GM13976 (cell line): ENCODE measurements around the gene ACTMAP.

ENCODE experiments used
- DNase-seq: peaks from one replicate; pipeline ENCODE4 v3.0.0; 2012; ENCODE audit warnings: low spot score
- in situ Hi-C: fragments of 300-500 bp; cut with MboI; formaldehyde crosslinking; loops from one replicate; pipeline ENCODE4 v1.12.0; 2022; ENCODE audit warnings: low sequenced_read_pairs, mixed read lengths, inconsistent platforms; ENCODE audit not compliant: unreplicated experiment
- TF ChIP-seq, protein P1 (sequence below): IDR thresholded peaks from 2 replicates; pipeline ENCODE4 v1.5.1; 2012; ENCODE audit warnings: borderline replicate concordance, mild to moderate bottlenecking; ENCODE audit not compliant: insufficient read depth; ENCODE audit errors: extremely low read depth, missing control alignments, control extremely low read depth

ACTMAP gene

DNA sequence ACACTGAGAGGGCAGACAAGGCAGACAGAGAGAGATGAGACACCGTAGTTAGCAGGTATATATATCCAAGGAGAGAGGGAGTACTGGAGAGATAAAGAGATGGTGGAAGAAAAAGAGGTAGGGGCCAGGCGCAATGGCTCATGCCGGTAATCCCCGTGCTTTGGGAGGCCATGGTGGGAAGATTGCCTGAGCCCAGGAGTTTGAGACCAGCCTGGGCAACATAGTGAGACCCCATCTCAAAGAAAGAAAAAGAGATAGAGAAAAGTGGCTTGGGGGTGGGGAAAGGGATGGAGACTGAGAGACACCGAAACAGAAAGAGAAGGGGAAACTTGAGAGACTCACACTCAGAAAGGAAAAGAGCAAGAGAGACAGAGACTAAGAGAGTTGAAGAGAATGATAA is 30.3 kb upstream of the ACTMAP start:
- in situ Hi-C loops = no loop called here
- TF ChIP-seq, protein P1, sequence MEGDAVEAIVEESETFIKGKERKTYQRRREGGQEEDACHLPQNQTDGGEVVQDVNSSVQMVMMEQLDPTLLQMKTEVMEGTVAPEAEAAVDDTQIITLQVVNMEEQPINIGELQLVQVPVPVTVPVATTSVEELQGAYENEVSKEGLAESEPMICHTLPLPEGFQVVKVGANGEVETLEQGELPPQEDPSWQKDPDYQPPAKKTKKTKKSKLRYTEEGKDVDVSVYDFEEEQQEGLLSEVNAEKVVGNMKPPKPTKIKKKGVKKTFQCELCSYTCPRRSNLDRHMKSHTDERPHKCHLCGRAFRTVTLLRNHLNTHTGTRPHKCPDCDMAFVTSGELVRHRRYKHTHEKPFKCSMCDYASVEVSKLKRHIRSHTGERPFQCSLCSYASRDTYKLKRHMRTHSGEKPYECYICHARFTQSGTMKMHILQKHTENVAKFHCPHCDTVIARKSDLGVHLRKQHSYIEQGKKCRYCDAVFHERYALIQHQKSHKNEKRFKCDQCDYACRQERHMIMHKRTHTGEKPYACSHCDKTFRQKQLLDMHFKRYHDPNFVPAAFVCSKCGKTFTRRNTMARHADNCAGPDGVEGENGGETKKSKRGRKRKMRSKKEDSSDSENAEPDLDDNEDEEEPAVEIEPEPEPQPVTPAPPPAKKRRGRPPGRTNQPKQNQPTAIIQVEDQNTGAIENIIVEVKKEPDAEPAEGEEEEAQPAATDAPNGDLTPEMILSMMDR = no peak

DNA sequence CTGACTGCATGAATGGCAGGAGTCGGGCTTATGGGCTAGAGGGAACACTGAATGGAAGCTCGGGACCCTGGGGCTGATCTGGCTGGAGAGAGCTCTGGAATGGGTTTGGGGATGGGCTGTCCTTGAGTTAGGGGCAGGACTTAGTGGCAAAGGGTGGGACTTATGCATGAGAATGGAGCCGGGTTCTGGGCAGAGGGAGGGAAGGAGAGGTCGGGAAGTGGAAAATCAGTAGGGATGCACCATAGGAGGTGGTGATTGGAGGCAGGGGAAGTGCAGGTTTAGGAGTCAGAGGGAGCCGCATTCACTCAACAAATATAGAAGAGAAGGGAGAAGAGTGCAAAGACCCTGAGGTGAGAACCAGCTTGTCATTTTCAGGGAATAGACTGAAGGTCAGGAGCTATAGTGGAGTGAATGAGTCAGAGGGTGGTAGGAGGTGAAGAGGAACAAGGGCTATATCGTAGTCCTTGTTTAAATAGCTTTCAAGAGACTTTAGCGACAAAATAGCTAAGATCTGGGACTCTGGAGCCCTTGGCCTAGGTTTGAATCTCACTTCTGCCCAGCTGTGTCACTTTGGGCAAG is 28.5 kb upstream of the ACTMAP start:
- DNase-seq = no peak

More for the DNA sequence above, 30.3 kb upstream of the ACTMAP start:
- DNase-seq = no peak

DNA sequence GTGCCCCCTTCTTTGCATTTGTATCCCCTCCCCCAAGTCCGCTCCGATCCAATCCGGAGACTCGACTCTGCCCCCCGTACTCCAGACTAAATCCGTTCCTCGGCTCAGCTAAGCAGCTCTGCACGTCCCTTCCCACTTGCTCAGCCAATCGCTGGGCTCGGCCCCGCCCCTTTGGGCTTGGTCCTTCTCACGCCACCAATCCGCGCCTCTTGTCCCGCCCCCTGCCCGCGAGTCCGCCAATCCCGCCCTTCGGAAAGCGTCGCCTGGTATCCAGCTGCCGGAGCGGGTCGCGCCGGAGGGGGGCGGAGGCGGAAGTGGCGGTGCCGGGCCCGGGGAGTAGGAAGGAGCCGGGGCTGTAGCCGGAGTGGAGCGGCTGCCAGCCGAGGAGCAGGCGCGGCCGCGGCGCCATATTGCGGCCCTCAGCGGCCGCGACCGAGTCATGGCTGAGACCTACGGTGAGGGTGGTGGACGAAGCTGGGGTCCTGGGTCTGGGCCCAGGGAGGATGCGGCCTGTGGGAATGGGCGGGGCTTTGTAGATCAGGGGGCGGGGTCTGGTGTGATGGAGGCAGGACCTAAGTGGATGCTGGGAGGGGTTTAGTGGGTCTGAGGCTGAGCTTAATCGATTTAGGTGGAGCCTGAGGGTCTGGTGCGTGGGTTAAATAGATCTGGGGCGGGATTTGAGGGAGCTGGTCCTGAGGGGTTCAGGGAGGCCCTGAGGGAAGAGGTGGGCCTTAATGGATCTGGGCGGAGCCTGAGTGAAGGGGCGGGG is 27.8 kb upstream of the ACTMAP start, which contains the start of gene RAB4B:
Gene RAB4B (plus strand): TSS at position 311 of the 769 bp plus-strand sequence. CDS start 129 bp downstream, at position 440.
- peak; percentile 95 for DNase-seq
- TF ChIP-seq, protein P1 = no peak
- in situ Hi-C loops = no loop called here

More for the DNA sequence above, 28.5 kb upstream of the ACTMAP start:
- TF ChIP-seq, protein P1 = no peak
- in situ Hi-C loops = no loop called here

DNA sequence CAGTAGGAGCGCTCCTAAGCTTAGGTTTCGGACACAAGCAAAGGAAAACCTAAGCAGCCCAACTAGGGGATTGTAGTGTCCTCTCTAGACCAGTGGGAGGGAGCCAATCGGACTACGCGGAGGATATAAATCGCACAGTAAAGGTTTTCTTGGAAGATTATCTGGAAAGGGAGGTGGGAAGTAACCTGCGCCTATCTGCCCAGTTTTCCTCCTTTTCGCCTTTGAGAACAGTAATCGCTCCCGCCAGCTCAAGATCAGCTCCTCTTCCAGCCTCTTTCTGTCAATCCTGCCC is 27.3 kb upstream of the ACTMAP start:
- TF ChIP-seq, protein P1 = no peak
- DNase-seq = no peak
- in situ Hi-C loops = no loop called here

DNA sequence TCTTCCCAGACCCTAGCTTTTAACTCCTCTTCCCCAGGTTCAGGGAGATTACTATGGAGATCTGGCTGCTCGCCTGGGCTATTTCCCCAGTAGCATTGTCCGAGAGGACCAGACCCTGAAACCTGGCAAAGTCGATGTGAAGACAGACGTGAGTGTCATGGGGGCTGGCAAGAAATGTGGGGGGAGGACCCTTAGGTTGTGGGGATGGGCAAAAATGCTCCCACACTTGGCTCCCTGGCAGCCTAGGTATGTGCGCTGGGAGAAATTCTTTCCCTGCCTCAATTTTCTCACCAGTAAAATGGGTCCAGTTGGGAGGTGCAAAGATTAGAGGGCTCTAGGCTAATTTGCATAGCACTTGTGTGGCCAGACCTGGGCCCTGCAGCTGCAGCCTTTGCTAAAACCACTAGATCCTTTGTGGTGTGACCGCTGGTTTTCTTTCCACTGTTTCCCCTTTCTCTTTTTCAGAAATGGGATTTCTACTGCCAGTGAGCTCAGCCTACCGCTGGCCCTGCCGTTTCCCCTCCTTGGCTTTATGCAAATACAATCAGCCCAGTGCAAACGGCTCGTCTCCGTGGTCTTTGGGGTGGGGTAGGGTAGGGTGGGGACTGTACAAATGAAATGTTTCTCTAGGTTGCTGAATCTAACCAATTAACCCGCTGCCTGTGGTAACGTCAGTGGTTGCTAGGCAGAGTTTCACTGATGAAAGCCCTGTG is 26.8 kb upstream of the ACTMAP start:
- peak; percentile 85 for DNase-seq
- TF ChIP-seq, protein P1 = no peak
- in situ Hi-C loops = no loop called here

DNA sequence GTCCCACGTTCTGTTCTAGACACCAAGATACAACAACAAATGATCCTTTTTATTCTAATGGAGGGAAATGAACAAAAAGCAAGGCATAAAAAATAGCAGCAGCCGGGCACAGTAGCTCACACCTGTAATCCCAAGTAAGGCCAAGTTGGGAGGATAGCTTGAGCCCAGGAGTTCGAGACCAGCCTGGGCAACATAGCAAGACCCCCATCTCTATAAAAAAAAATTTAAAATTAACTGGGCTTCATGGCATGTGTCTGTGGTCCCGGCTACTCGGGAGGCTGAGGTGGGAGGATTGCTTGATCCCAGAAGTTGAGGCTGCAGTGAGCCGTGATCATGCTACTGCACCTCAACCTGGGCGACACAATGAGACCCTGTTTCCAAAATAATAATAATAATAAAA is 26.1 kb upstream of the ACTMAP start:
- in situ Hi-C loops = no loop called here
- no peak for DNase-seq
- TF ChIP-seq, protein P1 = no peak
